Trophoblast cell (in vitro differentiated cells and primary cell): ENCODE data around the gene SERPINB1.
"Not testable (repeated sequence)": the region's sequence is repeated elsewhere in the genome, so short reads cannot be mapped to it uniquely, and the experiment has no call there.

Experiments
- DNase-seq, 2 donors: peaks; one replicate each; pipeline ENCODE4 v3.0.0-alpha.2; 2016
- H2AFZ ChIP-seq: 2 replicates; pipeline ENCODE4 v1.6.1; 2013; ENCODE audit warnings: low read length, moderate library complexity, mild to moderate bottlenecking; ENCODE audit not compliant: insufficient read depth, poor library complexity
- H2AK5ac ChIP-seq: 2 replicates; pipeline ENCODE4 v1.6.1; 2013; ENCODE audit warnings: mild to moderate bottlenecking, low read length
- H2BK120ac ChIP-seq: 2 replicates; pipeline ENCODE4 v1.6.1; 2013; ENCODE audit warnings: low read length, mild to moderate bottlenecking, moderate library complexity; ENCODE audit not compliant: insufficient read depth, poor library complexity
- H2BK12ac ChIP-seq: 2 replicates; pipeline ENCODE4 v1.6.1; 2013; ENCODE audit warnings: mild to moderate bottlenecking, low read length, moderate library complexity
- H2BK5ac ChIP-seq: 2 replicates; pipeline ENCODE4 v1.6.1; 2013; ENCODE audit warnings: low read length, low read depth, moderate library complexity, mild to moderate bottlenecking; ENCODE audit not compliant: poor library complexity
- H3K14ac ChIP-seq: 2 replicates; pipeline ENCODE4 v1.6.1; 2013; ENCODE audit warnings: mild to moderate bottlenecking, low read length
- H3K18ac ChIP-seq: 2 replicates; pipeline ENCODE4 v1.6.1; 2013; ENCODE audit warnings: mild to moderate bottlenecking, low read length
- H3K23ac ChIP-seq: 2 replicates; pipeline ENCODE4 v1.6.1; 2013; ENCODE audit warnings: low read length
- H3K27ac ChIP-seq: 2 replicates; pipeline ENCODE4 v1.5.1; 2013; ENCODE audit warnings: low read depth, mild to moderate bottlenecking, inconsistent platforms, low read length, moderate library complexity
- H3K27me3 ChIP-seq: 2 replicates; pipeline ENCODE4 v1.6.1; 2013; ENCODE audit warnings: inconsistent platforms, mild to moderate bottlenecking, low read length, moderate library complexity; ENCODE audit not compliant: insufficient read depth
- H3K36me3 ChIP-seq, 2 experiments: 1 replicate in 1 of 2; 2 replicates in 1 of 2; pipeline ENCODE4 v1.6.1; 2013; ENCODE audit warnings: low read length in 2 of 2, mild to moderate bottlenecking in 2 of 2, moderate library complexity in 1 of 2; ENCODE audit not compliant: insufficient read depth in 2 of 2, control insufficient read depth in 1 of 2
- H3K4ac ChIP-seq: 2 replicates; pipeline ENCODE4 v1.6.1; 2013; ENCODE audit warnings: low read depth, mild to moderate bottlenecking, low read length, moderate library complexity
- H3K4me1 ChIP-seq, 2 experiments: 1 replicate in 1 of 2; 2 replicates in 1 of 2; pipeline ENCODE4 v1.6.1; 2013; ENCODE audit warnings: low read length in 2 of 2, mild to moderate bottlenecking in 2 of 2, moderate library complexity in 1 of 2; ENCODE audit not compliant: insufficient read depth in 2 of 2, control insufficient read depth in 1 of 2
- H3K4me2 ChIP-seq: 2 replicates; pipeline ENCODE4 v1.6.1; 2013; ENCODE audit warnings: inconsistent platforms, mild to moderate bottlenecking, low read length, moderate library complexity
- H3K4me3 ChIP-seq: 2 replicates; pipeline ENCODE4 v1.5.1; 2013; ENCODE audit warnings: mild to moderate bottlenecking, low read depth, low read length, inconsistent platforms
- H3K79me1 ChIP-seq: one replicate; pipeline ENCODE4 v1.6.1; 2013; ENCODE audit warnings: low read length
- H3K79me2 ChIP-seq: 2 replicates; pipeline ENCODE4 v1.6.1; 2013; ENCODE audit warnings: low read length, mild to moderate bottlenecking; ENCODE audit not compliant: control insufficient read depth, insufficient read depth, poor library complexity
- H3K9ac ChIP-seq: 2 replicates; pipeline ENCODE4 v1.6.1; 2013; ENCODE audit warnings: mild to moderate bottlenecking, low read length
- H3K9me3 ChIP-seq: 2 replicates; pipeline ENCODE4 v1.6.1; 2013; ENCODE audit warnings: low read depth, mild to moderate bottlenecking, control low read depth, inconsistent platforms, low read length; ENCODE audit not compliant: insufficient read depth
- H4K12ac ChIP-seq: 2 replicates; pipeline ENCODE4 v1.6.1; 2013; ENCODE audit warnings: low read depth, mild to moderate bottlenecking, low read length, moderate library complexity
- H4K8ac ChIP-seq: 2 replicates; pipeline ENCODE4 v1.6.1; 2013; ENCODE audit warnings: low read depth, mild to moderate bottlenecking, low read length, moderate library complexity
- H4K91ac ChIP-seq: one replicate; pipeline ENCODE4 v1.6.1; 2013; ENCODE audit warnings: low read depth, mild to moderate bottlenecking, low read length, moderate library complexity
- WGBS: extraction: QIAGEN DNeasy Blood & Tissue Kit; methylation state at CpG from one replicate; pipeline ENCODE4 v1.1.7; 2013; ENCODE audit warnings: missing lambda C conversion rate; ENCODE audit not compliant: insufficient read length, insufficient coverage; ENCODE audit errors: extremely low coverage; 5-methylcytosine and 5-hydroxymethylcytosine counted together

SERPINB1 gene

DNA sequence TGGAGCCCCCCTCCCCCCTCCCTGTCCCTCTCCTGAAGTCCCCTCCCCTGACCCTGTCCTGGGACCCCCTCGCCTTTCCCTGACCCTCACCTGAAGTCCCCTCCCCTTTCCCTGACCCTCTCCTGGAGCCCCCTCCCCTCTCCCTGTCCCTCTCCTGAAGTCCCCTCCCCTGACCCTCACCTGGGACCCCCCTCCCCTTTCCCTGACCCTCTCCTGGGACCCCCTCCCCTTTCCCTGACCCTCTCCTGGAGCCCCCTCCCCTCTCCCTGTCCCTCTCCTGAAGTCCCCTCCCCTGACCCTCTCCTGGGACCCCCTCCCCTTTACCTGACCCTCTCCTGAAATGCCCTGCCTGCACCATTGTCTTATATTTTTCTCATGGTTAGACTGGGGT, 11.7 kb upstream of the SERPINB1 start:
- H4K91ac ChIP-seq, H3K27me3 ChIP-seq, H3K4ac ChIP-seq, H3K14ac ChIP-seq, H2AFZ ChIP-seq, H2BK5ac ChIP-seq, H3K36me3 ChIP-seq, H3K79me2 ChIP-seq, H4K12ac ChIP-seq, H3K4me3 ChIP-seq, H4K8ac ChIP-seq, H3K23ac ChIP-seq, H3K18ac ChIP-seq, H3K79me1 ChIP-seq, H3K9ac ChIP-seq, DNase-seq, H3K27ac ChIP-seq, H2BK12ac ChIP-seq, H2AK5ac ChIP-seq, H2BK120ac ChIP-seq, H3K9me3 ChIP-seq: not testable (repeated sequence)
- H3K4me1 ChIP-seq: peaks cover 16 to 21% of the 10 kb centered on the region in 2 experiments
- peak overlapping the region; percentile 54 for H3K4me2 ChIP-seq
- no CpG with 5 or more reads among the region's 1 CpG for WGBS

DNA sequence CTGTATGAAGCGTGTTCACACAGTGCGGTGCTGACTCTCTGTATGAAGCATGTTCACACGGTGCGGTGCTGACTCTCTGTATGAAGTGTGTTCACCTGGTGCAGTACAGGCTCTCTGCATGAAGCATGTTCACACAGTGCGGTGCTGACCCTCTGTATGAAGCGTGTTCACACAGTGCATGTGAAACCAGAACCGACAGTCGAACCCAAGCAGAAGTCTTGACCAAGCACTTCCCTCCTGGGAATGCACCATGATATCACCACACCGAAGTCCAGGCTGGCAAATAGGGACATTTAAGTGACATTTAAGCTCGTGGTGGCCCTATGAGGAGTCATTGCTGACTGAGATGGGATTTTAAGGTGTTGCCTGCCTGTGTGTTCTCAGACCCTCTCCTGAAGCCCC, 11.3 kb upstream of the SERPINB1 start:
- no peaks in the 10 kb centered on the region for H3K9me3 ChIP-seq
- no peak overlapping the region for H2AFZ ChIP-seq
- H3K27me3 ChIP-seq: no peaks in the 10 kb centered on the region

DNA sequence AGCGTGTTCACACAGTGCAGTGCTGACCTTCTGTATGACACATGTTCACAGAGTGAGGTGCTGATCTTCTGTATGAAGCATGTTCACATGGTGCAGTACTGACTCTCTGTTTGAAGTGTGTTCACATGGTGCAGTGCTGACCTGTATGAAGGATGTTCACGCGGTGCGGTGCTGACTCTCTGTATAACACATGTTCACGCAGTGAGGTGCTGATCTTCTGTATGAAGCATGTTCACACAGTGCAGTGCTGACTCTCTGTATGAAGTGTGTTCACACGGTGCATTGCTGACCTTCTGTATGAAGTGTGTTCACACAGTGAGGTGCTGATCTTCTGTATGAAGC, 10.8 kb upstream of the SERPINB1 start:
- Histone ChIP-seq H3K9me3 (no peaks in the 10 kb centered on the region), H3K4me2 (no peak overlapping the region), H3K14ac (no peak overlapping the region), H3K79me2 (no peaks in the 10 kb centered on the region), H3K4ac (no peak overlapping the region), H4K91ac (no peak overlapping the region), H3K27ac (no peak overlapping the region), H3K79me1 (peaks cover 4% of the 10 kb centered on the region), H3K23ac (no peak overlapping the region), H3K27me3 (no peaks in the 10 kb centered on the region), H2BK120ac (no peak overlapping the region), H2BK5ac (no peak overlapping the region), H3K4me1 (peaks cover 14 to 21% of the 10 kb centered on the region in 2 experiments), H2AFZ (no peak overlapping the region), H3K36me3 (no peaks in the 10 kb centered on the region), H2BK12ac (no peak overlapping the region), H4K8ac (no peak overlapping the region), H3K4me3 (no peak overlapping the region), H3K18ac (no peak overlapping the region), H2AK5ac (no peak overlapping the region), H4K12ac (no peak overlapping the region), H3K9ac (no peak overlapping the region)
- DNase-seq: no peak
- no CpG with 5 or more reads among the region's 6 CpGs for WGBS

More for the DNA sequence above, 11.3 kb upstream of the SERPINB1 start:
- H4K12ac ChIP-seq: no peak overlapping the region
- no peak overlapping the region for H2BK120ac ChIP-seq
- H3K9ac ChIP-seq: no peak overlapping the region
- no peak overlapping the region for H4K91ac ChIP-seq
- H3K4me1 ChIP-seq: peaks cover 16 to 21% of the 10 kb centered on the region in 2 experiments
- WGBS: no CpG with 5 or more reads among the region's 10 CpGs
- no peak overlapping the region for H4K8ac ChIP-seq
- H3K4me3 ChIP-seq: no peak overlapping the region
- no peak overlapping the region for H3K27ac ChIP-seq
- no peak overlapping the region for H2AK5ac ChIP-seq
- no peak overlapping the region for H3K4ac ChIP-seq
- H3K36me3 ChIP-seq: no peaks in the 10 kb centered on the region
- H3K4me2 ChIP-seq: no peak overlapping the region
- no peak overlapping the region for H3K14ac ChIP-seq
- no peak overlapping the region for H3K23ac ChIP-seq
- no peak overlapping the region for H2BK5ac ChIP-seq
- H3K18ac ChIP-seq: no peak overlapping the region
- no peak overlapping the region for H2BK12ac ChIP-seq
- no peaks in the 10 kb centered on the region for H3K79me2 ChIP-seq
- H3K79me1 ChIP-seq: peaks cover 6% of the 10 kb centered on the region
- no peak for DNase-seq

DNA sequence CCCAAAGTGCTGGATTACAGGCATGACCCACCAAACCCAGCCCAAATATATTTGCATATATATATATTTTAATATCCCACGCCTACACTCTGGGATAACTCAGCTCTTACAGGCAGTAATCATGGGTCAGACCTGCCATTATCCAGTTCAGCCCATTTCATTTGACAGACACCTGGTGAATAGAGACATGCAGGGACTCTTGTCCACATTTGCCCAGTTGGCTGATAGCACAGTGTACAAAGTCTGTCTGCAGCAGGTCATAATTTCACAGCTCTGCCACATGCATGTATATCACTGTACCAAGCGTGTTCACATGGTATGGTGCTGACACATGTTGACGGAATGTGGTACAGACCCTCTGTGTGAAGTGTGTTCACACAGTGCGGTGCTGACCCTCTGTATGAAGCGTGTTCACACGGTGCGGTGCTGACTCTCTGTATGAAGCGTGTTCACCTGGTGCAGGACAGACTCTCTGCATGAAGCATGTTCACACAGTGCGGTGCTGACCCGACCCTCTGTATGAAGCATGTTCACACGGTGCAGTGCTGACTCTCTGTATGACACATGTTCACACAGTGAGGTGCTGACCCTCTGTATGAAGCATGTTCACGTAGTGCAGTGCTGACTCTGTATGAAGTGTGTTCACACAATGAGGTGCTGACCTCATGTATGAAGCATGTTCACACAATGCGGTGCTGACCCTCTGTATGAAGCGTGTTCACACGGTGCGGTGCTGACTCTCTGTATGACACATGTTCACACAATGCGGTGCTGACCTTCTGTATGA, 10.3 kb upstream of the SERPINB1 start:
- Histone ChIP-seq H3K36me3 (no peaks in the 10 kb centered on the region), H3K18ac (no peak overlapping the region), H3K14ac (no peak overlapping the region), H3K27ac (no peak overlapping the region), H3K4me2 (no peak overlapping the region), H4K8ac (no peak overlapping the region), H3K4me3 (no peak overlapping the region), H3K4me1 (peaks cover 14 to 21% of the 10 kb centered on the region in 2 experiments), H2AFZ (no peak overlapping the region), H3K9me3 (no peaks in the 10 kb centered on the region), H2BK5ac (no peak overlapping the region), H3K27me3 (no peaks in the 10 kb centered on the region), H2BK12ac (no peak overlapping the region), H3K9ac (no peak overlapping the region), H3K79me2 (no peaks in the 10 kb centered on the region), H3K4ac (no peak overlapping the region), H4K91ac (no peak overlapping the region), H3K79me1 (peaks cover 4% of the 10 kb centered on the region), H2BK120ac (no peak overlapping the region), H2AK5ac (no peak overlapping the region), H4K12ac (no peak overlapping the region), H3K23ac (no peak overlapping the region)
- DNase-seq: no peak
- no CpG with 5 or more reads among the region's 17 CpGs for WGBS
